K562 (cell line): ENCODE results near the gene WDR90.

ENCODE experiments used
- BRD9 ChIP-seq: fragments of 450-650 bp; IDR thresholded peaks from 2 replicates; pipeline ENCODE4 v1.6.1; 2018; ENCODE audit warnings: low read depth; ENCODE audit not compliant: partially characterized antibody
- CTBP1 ChIP-seq: fragments of 450-650 bp; IDR thresholded peaks from 2 replicates; pipeline ENCODE4 v1.6.1; 2016; ENCODE audit warnings: borderline replicate concordance
- EZH2 ChIP-seq: IDR thresholded peaks from 2 replicates; pipeline ENCODE4 v1.6.1; 2012; ENCODE audit warnings: low read depth, mild to moderate bottlenecking, inconsistent platforms, low read length, borderline replicate concordance
- MLX ChIP-seq, 2 experiments: fragments of 450-650 bp in 1 of 2; sonication (generic) in 1 of 2; formaldehyde crosslinking; conservative IDR thresholded peaks; 2 replicates each; pipeline versions ENCODE4 v1.4.0 to v1.8.1; 2020 to 2022; ENCODE audit warnings: mild to moderate bottlenecking in 1 of 2, missing genetic modification reagents in 1 of 2
- SNRNP70 ChIP-seq: fragments of 200-400 bp; formaldehyde crosslinking; optimal IDR thresholded peaks from 2 replicates; pipeline ENCODE3; 2017; ENCODE audit warnings: low read depth, low read length
- ZBTB34 ChIP-seq: fragments of 250-450 bp; sonication (Bioruptor Pico); IDR thresholded peaks from 2 replicates; pipeline ENCODE4 v1.8.0; 2021; ENCODE audit warnings: mild to moderate bottlenecking, moderate library complexity
- ZNF274 ChIP-seq: IDR thresholded peaks from 2 replicates; pipeline ENCODE4 v1.6.1; 2011; ENCODE audit warnings: low read depth, mild to moderate bottlenecking, low read length, moderate library complexity, borderline replicate concordance
- TF ChIP-seq, protein P1 (sequence below), 3 experiments: IDR thresholded peaks in 2 of 3; conservative IDR thresholded peaks in 1 of 3; 2 replicates each; pipeline ENCODE4 v1.5.1; 2011 to 2012; ENCODE audit warnings: low read length in 3 of 3, mild to moderate bottlenecking in 3 of 3, control low read depth in 2 of 3, improper control_type of control experiment in 1 of 3, inconsistent platforms in 1 of 3, low read depth in 1 of 3, mixed read lengths in 1 of 3, moderate library complexity in 1 of 3; ENCODE audit not compliant: insufficient read depth in 2 of 3

GRCh38 chr16:681746-682427, 32.7 kb downstream of the WDR90 start:
- TF ChIP-seq MLX (CRISPR knock-in tag; conservative IDR thresholded peaks at IDR 0.05) (no peak), EZH2 (no peak), BRD9 (no peak), CTBP1 (no peak; the same call in 1 of the 2 replicates), ZNF274 (no peak), ZBTB34 (CRISPR knock-in tag) (no peak), SNRNP70 (no peak)
- TF ChIP-seq, protein P1, sequence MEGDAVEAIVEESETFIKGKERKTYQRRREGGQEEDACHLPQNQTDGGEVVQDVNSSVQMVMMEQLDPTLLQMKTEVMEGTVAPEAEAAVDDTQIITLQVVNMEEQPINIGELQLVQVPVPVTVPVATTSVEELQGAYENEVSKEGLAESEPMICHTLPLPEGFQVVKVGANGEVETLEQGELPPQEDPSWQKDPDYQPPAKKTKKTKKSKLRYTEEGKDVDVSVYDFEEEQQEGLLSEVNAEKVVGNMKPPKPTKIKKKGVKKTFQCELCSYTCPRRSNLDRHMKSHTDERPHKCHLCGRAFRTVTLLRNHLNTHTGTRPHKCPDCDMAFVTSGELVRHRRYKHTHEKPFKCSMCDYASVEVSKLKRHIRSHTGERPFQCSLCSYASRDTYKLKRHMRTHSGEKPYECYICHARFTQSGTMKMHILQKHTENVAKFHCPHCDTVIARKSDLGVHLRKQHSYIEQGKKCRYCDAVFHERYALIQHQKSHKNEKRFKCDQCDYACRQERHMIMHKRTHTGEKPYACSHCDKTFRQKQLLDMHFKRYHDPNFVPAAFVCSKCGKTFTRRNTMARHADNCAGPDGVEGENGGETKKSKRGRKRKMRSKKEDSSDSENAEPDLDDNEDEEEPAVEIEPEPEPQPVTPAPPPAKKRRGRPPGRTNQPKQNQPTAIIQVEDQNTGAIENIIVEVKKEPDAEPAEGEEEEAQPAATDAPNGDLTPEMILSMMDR (IDR thresholded peaks at IDR 0.05 in 2 of 3, conservative IDR thresholded peaks at IDR 0.05 in 1 of 3; ENCODE audit: insufficient read depth in 2 of 3, low read depth in 1 of 3, low read length in 3 of 3): no peak
